GM08714 (cell line): ENCODE measurements around the gene RNF175.

ENCODE experiments used
- H3K4me3 ChIP-seq: fragments of 200-500 bp; sonication (Bioruptor generic); 2 replicates; pipeline ENCODE4 v1.5.1; 2014; ENCODE audit warnings: mild to moderate bottlenecking, low read length, inconsistent platforms
- ZNF274 ChIP-seq: IDR thresholded peaks from 2 replicates; pipeline ENCODE4 v1.6.1; 2012; ENCODE audit warnings: mild to moderate bottlenecking, low read depth, low read length

RNF175 gene

GRCh38 chr4:153777421-153777820 is 17.6 kb upstream of the RNF175 start:
- no peak overlapping the region for H3K4me3 ChIP-seq
- no peak for TF ChIP-seq ZNF274

GRCh38 chr4:153776601-153777000 is 16.8 kb upstream of the RNF175 start:
- no peak for TF ChIP-seq ZNF274
- no peak overlapping the region for H3K4me3 ChIP-seq

- H3K4me3 ChIP-seq: no peak overlapping the region
- TF ChIP-seq ZNF274: no peak
Measured at GRCh38 chr4:153773236-153773690, 13.4 kb upstream of the RNF175 start.

GRCh38 chr4:153771046-153771445 is 11.2 kb upstream of the RNF175 start:
- no peak for TF ChIP-seq ZNF274
- no peak overlapping the region for H3K4me3 ChIP-seq

GRCh38 chr4:153766758-153767157 is 6.9 kb upstream of the RNF175 start:
- no peak for TF ChIP-seq ZNF274
- H3K4me3 ChIP-seq: no peak overlapping the region

- TF ChIP-seq ZNF274: no peak
- H3K4me3 ChIP-seq: no peak overlapping the region
Measured at GRCh38 chr4:153765894-153766293, 6.1 kb upstream of the RNF175 start.

- no peak for TF ChIP-seq ZNF274
- H3K4me3 ChIP-seq: no peak overlapping the region
Measured at GRCh38 chr4:153764601-153765368, 5.0 kb upstream of the RNF175 start.

- no peak overlapping the region for H3K4me3 ChIP-seq
- no peak for TF ChIP-seq ZNF274
Measured at GRCh38 chr4:153763404-153763803, 3.6 kb upstream of the RNF175 start.

GRCh38 chr4:153758688-153759406 is 977 bp downstream of the RNF175 start:
- no peak for TF ChIP-seq ZNF274
- H3K4me3 ChIP-seq: no peak overlapping the region

- no peak overlapping the region for H3K4me3 ChIP-seq
Measured at GRCh38 chr4:153758136-153758535, 1.7 kb downstream of the RNF175 start.

GRCh38 chr4:153757407-153757806 is 2.4 kb downstream of the RNF175 start:
- TF ChIP-seq ZNF274: no peak
- H3K4me3 ChIP-seq: no peak overlapping the region

More at GRCh38 chr4:153758136-153758535, 1.7 kb downstream of the RNF175 start:
- TF ChIP-seq ZNF274: no peak

- H3K4me3 ChIP-seq: no peak overlapping the region
- no peak for TF ChIP-seq ZNF274
Measured at GRCh38 chr4:153755186-153755585, 4.6 kb downstream of the RNF175 start.

GRCh38 chr4:153750197-153750817 is 9.5 kb downstream of the RNF175 start:
- H3K4me3 ChIP-seq: no peak overlapping the region
- no peak for TF ChIP-seq ZNF274

GRCh38 chr4:153748378-153748777 is 11.4 kb downstream of the RNF175 start:
- no peak for TF ChIP-seq ZNF274
- H3K4me3 ChIP-seq: no peak overlapping the region
